ENCODE data around the gene ARHGAP25.

ARHGAP25 gene

GRCh38 chr2:68734688-68735525 is at the start of gene ARHGAP25:
Gene ARHGAP25, plus strand, starts transcription at chr2:68734811. Its CDS starts 389 bp downstream, at chr2:68735200.
- peak; percentile 49 for DNase-seq

GRCh38 chr2:68686178-68686577 is 48.4 kb upstream of the ARHGAP25 start:
- no peak for DNase-seq

- DNase-seq, result no peak
Measured at GRCh38 chr2:68687018-68687417, 47.6 kb upstream of the ARHGAP25 start.

- no peak for DNase-seq
Measured at GRCh38 chr2:68689553-68690537, 44.8 kb upstream of the ARHGAP25 start.

DNA sequence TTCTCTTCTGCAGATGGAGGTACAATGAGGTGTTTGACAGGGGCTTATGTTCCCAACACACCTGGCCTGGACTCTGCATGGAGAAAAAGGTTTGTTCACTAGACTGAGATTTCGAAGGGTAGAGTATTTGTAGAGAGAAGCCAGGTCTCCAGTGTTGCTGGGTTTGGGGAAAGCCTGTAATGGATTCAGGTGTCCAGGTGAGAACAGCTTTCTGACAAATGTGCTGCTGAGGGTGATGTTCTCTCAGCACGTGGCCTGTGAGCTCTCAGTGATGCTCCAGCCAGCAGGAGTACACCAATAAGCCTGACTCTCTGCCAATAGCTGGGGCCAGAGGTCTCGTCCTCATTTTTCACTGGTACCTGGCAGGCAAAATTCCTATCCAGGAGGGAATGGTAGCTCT is 43.8 kb upstream of the ARHGAP25 start:
- no peak for DNase-seq

GRCh38 chr2:68692511-68692910 is 42.1 kb upstream of the ARHGAP25 start:
- DNase-seq, result no peak

DNA sequence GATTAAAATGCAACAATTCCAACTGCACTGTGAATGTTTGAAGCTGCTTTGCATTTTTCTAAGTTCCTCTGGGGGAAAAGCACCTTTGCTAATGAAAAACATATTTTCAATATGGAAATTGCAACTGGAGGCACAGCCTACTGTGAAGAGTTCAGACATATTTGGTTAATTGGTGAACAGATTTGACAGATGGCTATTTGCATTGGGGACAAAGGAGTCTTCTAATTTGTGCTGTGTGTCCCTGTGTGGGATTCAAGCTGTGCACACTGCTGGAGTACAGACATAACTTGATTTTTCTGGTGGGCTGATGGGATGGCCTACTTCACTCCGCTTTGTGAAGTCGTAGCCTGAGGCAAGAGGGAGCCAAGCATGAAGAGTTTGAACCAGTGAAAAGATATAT is 40.7 kb upstream of the ARHGAP25 start:
- no peak for DNase-seq

DNA sequence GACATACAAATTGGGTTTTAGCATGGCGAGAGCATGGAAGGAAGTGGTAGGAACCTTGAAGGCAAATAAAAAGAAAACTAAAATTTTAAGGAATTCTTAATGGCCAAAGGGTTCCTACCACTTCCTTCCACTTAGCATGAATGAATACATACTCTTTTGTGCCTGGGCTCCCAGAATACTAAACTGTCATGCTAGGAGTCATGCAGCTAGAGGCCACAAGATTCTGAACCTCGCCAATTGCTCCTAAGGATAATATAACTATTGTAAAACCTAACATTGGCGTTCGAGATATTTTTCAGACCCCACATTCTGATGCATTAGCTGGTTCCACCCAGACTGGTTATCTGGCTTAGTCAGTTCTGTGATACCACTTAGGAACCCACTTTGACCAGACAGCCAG is 38.6 kb upstream of the ARHGAP25 start:
- no peak for DNase-seq

GRCh38 chr2:68696554-68696953 is 38.1 kb upstream of the ARHGAP25 start:
- DNase-seq, result no peak

- no peak for DNase-seq
Measured at GRCh38 chr2:68698567-68699377, 35.8 kb upstream of the ARHGAP25 start.

GRCh38 chr2:68700560-68700959 is 34.1 kb upstream of the ARHGAP25 start:
- no peak for DNase-seq

DNA sequence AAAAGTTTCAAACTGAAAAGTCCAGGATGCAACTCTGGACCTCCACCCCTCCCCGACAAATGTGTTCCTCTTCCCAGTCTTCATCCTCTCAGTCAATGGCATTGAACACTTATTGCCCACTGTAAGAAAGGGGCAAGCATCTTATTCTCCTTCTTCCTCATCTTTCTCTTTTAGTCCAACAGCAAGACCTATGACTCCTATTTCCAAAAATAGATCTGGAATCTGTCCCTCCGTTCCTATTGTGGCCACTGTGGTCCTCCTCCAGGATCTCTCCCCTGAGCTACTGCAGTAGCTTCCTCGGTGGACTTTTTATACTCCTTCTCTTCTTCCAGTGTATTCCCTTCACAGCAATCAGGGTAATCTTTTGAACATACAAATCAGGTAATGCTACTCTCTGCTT is 28.0 kb upstream of the ARHGAP25 start:
- no peak for DNase-seq

DNA sequence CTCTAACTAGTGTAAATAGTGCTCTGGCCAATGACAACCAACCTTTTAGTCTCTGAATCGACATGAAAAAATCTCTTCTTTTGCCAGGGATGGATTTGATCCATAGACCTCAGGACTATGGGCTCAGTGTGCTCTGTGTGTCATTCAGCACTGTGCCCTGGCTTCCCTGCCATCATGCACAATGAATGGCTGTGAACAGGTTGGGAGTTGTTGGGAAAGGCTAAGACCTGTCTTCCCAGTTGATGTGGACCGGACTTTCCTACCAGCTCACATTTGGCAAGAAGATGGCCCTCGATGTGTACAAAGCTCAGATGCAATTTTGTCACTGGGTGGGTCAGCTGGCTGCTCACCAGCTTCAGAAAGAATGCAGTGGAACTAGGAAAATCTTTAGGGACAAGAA is 26.0 kb upstream of the ARHGAP25 start:
- no peak for DNase-seq

- peak; percentile 17 for DNase-seq
Measured at GRCh38 chr2:68709421-68709911, 25.1 kb upstream of the ARHGAP25 start.

DNA sequence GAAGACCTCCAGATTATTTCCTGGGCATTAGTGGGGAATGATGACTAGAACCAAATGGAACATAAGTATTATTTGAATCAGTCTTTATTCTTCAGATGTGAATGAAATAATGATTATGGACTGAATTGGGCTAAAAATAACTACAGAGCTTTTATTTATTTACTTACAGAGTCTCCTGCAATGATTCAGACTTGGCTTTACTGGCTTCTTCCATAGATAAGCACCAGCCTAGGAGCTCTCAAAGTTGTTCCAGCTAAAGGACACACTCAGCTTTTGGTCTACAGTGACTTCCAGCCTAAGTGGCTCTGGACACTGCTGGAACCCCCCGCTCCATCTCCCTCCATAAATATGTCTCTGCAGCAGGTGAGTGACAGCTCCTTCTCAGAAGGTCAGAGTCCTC is 24.3 kb upstream of the ARHGAP25 start:
- DNase-seq, result no peak

GRCh38 chr2:68710756-68711155 is 23.9 kb upstream of the ARHGAP25 start:
- no peak for DNase-seq

GRCh38 chr2:68714866-68715265 is 19.7 kb upstream of the ARHGAP25 start:
- peak; percentile 27 for DNase-seq

GRCh38 chr2:68715353-68716041 is 19.1 kb upstream of the ARHGAP25 start:
- DNase-seq, result peak; percentile 22

GRCh38 chr2:68716604-68717304 is 17.9 kb upstream of the ARHGAP25 start:
- DNase-seq, result no peak

GRCh38 chr2:68717305-68717661 is 17.3 kb upstream of the ARHGAP25 start:
- DNase-seq, result peak; percentile 40

- no peak for DNase-seq
Measured at GRCh38 chr2:68719912-68720311, 14.7 kb upstream of the ARHGAP25 start.

All from activated naive CD4-positive, alpha-beta T cell treated with anti-CD3 and anti-CD28 coated beads, Interleukin-2, amount 50 U/mL, for 16 hours (primary cell).